WTC11 (cell line): Measurements from ENCODE around the gene KNDC1. TPM values are rescaled to one million over a fixed set of nuclear protein-coding genes. Genes with fewer than 3 reads are reported as not detected.
A peak's percentile ranks its signal among the peaks of the same experiment; 100 is the strongest.

Experiments used
- ATAC-seq: fragments of 200-7000 bp; cut with Tn5 transposase; 2 replicates; pipeline ENCODE4 v1.10.0; 2021; ENCODE audit warnings: mild to moderate bottlenecking, moderate library complexity
- CTCF ChIA-PET: fragments of 300-600 bp; sonication (Branson Sonifier 250); formaldehyde crosslinking; loops from one replicate; lab custom pipeline; 2021; ENCODE audit warnings: antibody characterized with exemption; lab: Charles Lee
- POLR2A ChIA-PET: fragments of 350-600 bp; sonication (Branson Sonifier 250); formaldehyde crosslinking; loops from one replicate; lab custom pipeline; 2021; ENCODE audit warnings: antibody characterized with exemption; lab: Charles Lee
- DNase-seq: peaks from one replicate; pipeline ENCODE4 v3.0.0; 2021; ENCODE audit warnings: low spot score
- H3K27ac Mint-ChIP-seq: 2 replicates; pipeline ENCODE4 v1.8.0; 2021; ENCODE audit warnings: mixed read lengths
- H3K27me3 Mint-ChIP-seq: 2 replicates; pipeline ENCODE4 v1.8.0; 2021; ENCODE audit warnings: low read depth, mild to moderate bottlenecking, moderate library complexity, mixed read lengths
- H3K36me3 Mint-ChIP-seq: 2 replicates; pipeline ENCODE4 v1.8.0; 2021; ENCODE audit warnings: mixed read lengths
- H3K4me1 Mint-ChIP-seq: 2 replicates; pipeline ENCODE4 v1.8.0; 2022; ENCODE audit warnings: mixed read lengths
- H3K4me3 Mint-ChIP-seq: 2 replicates; pipeline ENCODE4 v1.8.0; 2021; ENCODE audit warnings: mild to moderate bottlenecking, moderate library complexity, mixed read lengths
- H3K9me3 Mint-ChIP-seq: 2 replicates; pipeline ENCODE4 v1.8.0; 2021; ENCODE audit warnings: mixed read lengths
- ARID4B ChIP-seq: sonication (generic); formaldehyde crosslinking; IDR thresholded peaks from 2 replicates; pipeline ENCODE4 v1.8.0; 2023; ENCODE audit warnings: missing genetic modification reagents, mild to moderate bottlenecking, borderline replicate concordance
- ATF2 ChIP-seq: sonication (generic); formaldehyde crosslinking; IDR thresholded peaks from 2 replicates; pipeline ENCODE4 v1.8.1; 2022; ENCODE audit warnings: low read depth, missing genetic modification reagents, borderline replicate concordance
- ETV6 ChIP-seq: sonication (generic); formaldehyde crosslinking; IDR thresholded peaks from 2 replicates; pipeline ENCODE4 v1.8.1; 2022; ENCODE audit warnings: mild to moderate bottlenecking, missing genetic modification reagents
- GTF2I ChIP-seq: fragments of 250-450 bp; sonication (Bioruptor Pico); conservative IDR thresholded peaks from 2 replicates; pipeline ENCODE4 v1.4.0; 2021; ENCODE audit warnings: mild to moderate bottlenecking
- HMGXB4 ChIP-seq: sonication (generic); formaldehyde crosslinking; IDR thresholded peaks from 2 replicates; pipeline ENCODE4 v1.8.1; 2023; ENCODE audit warnings: mild to moderate bottlenecking, moderate library complexity, missing genetic modification reagents
- JAZF1 ChIP-seq: fragments of 250-450 bp; sonication (Bioruptor Pico); IDR thresholded peaks from 2 replicates; pipeline ENCODE4 v1.9.0; 2021; ENCODE audit warnings: moderate library complexity, mild to moderate bottlenecking, inconsistent platforms
- KAT7 ChIP-seq: sonication (generic); formaldehyde crosslinking; IDR thresholded peaks from 2 replicates; pipeline ENCODE4 v1.8.1; 2023; ENCODE audit warnings: missing genetic modification reagents, mild to moderate bottlenecking, borderline replicate concordance
- MYBL2 ChIP-seq: sonication (generic); formaldehyde crosslinking; IDR thresholded peaks from 2 replicates; pipeline ENCODE4 v1.8.1; 2023; ENCODE audit warnings: mild to moderate bottlenecking, moderate library complexity, missing genetic modification reagents
- NR2C2 ChIP-seq: sonication (generic); formaldehyde crosslinking; IDR thresholded peaks from 2 replicates; pipeline ENCODE4 v1.8.0; 2022; ENCODE audit warnings: mild to moderate bottlenecking, missing genetic modification reagents
- NR3C1 ChIP-seq: sonication (generic); formaldehyde crosslinking; conservative IDR thresholded peaks from 2 replicates; pipeline ENCODE4 v1.8.1; 2023; ENCODE audit warnings: low read depth, mild to moderate bottlenecking, missing genetic modification reagents
- SOX15 ChIP-seq: fragments of 250-450 bp; sonication (Bioruptor Pico); IDR thresholded peaks from 2 replicates; pipeline ENCODE4 v1.9.0; 2021; ENCODE audit warnings: mild to moderate bottlenecking
- TCF7 ChIP-seq: sonication (generic); formaldehyde crosslinking; IDR thresholded peaks from 2 replicates; pipeline ENCODE4 v1.8.0; 2022; ENCODE audit warnings: mild to moderate bottlenecking, low read depth, missing genetic modification reagents, moderate library complexity
- TEAD1 ChIP-seq: sonication (generic); formaldehyde crosslinking; IDR thresholded peaks from 2 replicates; pipeline ENCODE4 v1.8.0; 2022; ENCODE audit warnings: mild to moderate bottlenecking, missing genetic modification reagents
- ZNF219 ChIP-seq: sonication (generic); formaldehyde crosslinking; IDR thresholded peaks from 2 replicates; pipeline ENCODE4 v1.8.0; 2023; ENCODE audit warnings: missing genetic modification reagents, mild to moderate bottlenecking, borderline replicate concordance
- ZNF396 ChIP-seq: fragments of 250-450 bp; sonication (Bioruptor Pico); IDR thresholded peaks from 2 replicates; pipeline ENCODE4 v1.8.0; 2021; ENCODE audit warnings: mild to moderate bottlenecking, moderate library complexity, borderline replicate concordance
- total RNA-seq: library from RNA; stranded (reverse); gene quantifications from 3 replicates; pipeline ENCODE4 v1.2.3, GENCODE V29; 2021
- TF ChIP-seq, protein P1 (sequence below): sonication (generic); formaldehyde crosslinking; IDR thresholded peaks from 2 replicates; pipeline ENCODE4 v1.8.0; 2022; ENCODE audit warnings: mild to moderate bottlenecking, missing genetic modification reagents
- TF ChIP-seq, protein P2 (sequence below): sonication (generic); formaldehyde crosslinking; IDR thresholded peaks from 2 replicates; pipeline ENCODE4 v1.8.1; 2022; ENCODE audit warnings: mild to moderate bottlenecking, moderate library complexity, missing genetic modification reagents

The KNDC1 gene
- total RNA-seq, 1 experiment from 2014 or later: 26.6 TPM

DNA sequence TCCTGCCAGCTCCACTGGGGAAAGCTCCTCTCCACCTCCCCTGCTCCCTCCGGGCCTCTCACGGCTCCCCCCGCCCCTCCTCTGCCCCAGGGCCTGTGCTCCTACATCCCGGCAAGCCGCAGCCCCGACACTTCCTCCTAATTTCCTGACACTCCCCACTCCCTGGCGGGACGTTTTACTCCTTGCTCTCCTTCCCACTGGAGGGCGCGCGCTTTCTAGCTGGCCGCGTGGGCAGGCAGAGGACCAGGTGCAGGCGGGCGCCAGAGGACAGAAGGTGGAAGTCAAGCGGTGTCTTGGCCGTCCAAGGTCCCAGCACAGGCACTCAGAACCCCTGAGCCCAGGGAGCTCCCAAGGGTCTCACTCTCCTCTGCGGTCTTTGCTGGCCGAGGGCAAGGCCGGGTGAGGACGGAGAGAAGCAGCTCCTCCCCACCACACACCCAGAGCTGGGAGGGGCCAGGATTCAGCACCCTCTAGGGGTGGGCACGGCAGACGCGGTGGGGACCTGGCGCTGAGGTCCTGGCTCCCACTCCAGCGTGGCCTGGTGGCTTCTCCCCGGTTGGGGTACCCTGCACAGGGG is 97.6 kb downstream of the KNDC1 start (continued):
- TF ChIP-seq ZNF219 (CRISPR knock-in tag) (no peak), ETV6 (CRISPR knock-in tag) (peak; percentile 71; the same call in 1 of the 2 replicates), TEAD1 (CRISPR knock-in tag) (peak; percentile 48; the same call in 1 of the 2 replicates)

GRCh38 chr10:133258066-133258817 is 98.2 kb downstream of the KNDC1 start:
- Mint-ChIP-seq H3K4me1 (peaks cover 13% of the 10 kb centered on the region), H3K36me3 (no peaks in the 10 kb centered on the region), H3K9me3 (no peaks in the 10 kb centered on the region), H3K27ac (no peak overlapping the region), H3K27me3 (peaks cover 10% of the 10 kb centered on the region), H3K4me3 (no peak overlapping the region)
- CTCF ChIA-PET: interaction anchor here (0.6 to 5.0 kb wide), 12 partner anchors 9 to 320 kb away, joined by 3 to 61 read pairs (median 6); partner anchors contain the start of gene KNDC1
- POLR2A ChIA-PET: interaction anchor here (0.7 kb wide), 1 partner anchor 11 kb away, joined by 3 read pairs; no protein-coding TSS in a partner anchor
- DNase-seq (no peak), ATAC-seq (no peak)
- TF ChIP-seq, protein P1, sequence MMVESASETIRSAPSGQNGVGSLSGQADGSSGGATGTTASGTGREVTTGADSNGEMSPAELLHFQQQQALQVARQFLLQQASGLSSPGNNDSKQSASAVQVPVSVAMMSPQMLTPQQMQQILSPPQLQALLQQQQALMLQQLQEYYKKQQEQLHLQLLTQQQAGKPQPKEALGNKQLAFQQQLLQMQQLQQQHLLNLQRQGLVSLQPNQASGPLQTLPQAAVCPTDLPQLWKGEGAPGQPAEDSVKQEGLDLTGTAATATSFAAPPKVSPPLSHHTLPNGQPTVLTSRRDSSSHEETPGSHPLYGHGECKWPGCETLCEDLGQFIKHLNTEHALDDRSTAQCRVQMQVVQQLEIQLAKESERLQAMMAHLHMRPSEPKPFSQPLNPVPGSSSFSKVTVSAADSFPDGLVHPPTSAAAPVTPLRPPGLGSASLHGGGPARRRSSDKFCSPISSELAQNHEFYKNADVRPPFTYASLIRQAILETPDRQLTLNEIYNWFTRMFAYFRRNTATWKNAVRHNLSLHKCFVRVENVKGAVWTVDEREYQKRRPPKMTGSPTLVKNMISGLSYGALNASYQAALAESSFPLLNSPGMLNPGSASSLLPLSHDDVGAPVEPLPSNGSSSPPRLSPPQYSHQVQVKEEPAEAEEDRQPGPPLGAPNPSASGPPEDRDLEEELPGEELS (CRISPR knock-in tag): 0 out of 2 replicates have a peak, but pooled peaks have one; percentile 14
- no peak for TF ChIP-seq KAT7 (CRISPR knock-in tag)

DNA sequence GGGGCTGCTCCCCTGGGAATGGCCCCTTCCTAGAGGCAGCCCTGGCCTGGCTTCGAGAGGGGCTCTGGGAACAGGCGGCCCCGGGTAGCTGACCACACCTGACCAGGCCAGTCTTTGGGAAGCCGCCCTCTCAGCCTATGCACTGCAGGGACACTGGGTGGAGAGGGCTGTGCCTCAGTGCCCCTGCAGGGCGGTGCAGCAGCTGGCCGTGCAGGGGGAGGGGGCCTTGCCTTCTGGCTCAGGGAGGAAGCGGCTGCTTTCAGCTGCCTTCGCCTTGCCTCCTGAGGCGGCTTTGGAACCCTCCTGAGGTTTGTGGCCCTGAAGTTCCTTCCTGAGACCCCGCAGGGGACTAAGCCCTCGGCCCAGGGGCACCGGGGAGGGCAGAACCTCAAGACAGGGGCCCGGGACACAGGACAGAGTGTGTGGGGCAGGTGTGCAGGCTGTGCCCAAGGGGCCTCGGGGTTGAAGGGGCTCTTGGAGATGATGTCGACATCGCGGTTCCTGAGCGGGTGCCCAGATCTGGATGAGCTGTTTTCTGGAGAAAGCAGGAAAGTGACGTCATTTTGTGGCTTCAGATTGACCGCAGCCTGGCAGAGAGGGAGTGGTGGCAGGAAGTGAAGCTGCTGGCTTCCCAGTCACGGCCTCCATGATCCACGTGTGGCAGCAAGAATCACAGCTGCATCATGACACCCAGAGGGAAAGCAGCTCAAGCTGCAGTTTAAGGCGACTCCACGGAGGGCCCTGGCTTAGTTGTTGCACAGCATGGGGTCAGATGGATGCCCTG is 99.0 kb downstream of the KNDC1 start:
- H3K27ac Mint-ChIP-seq: no peak overlapping the region

DNA sequence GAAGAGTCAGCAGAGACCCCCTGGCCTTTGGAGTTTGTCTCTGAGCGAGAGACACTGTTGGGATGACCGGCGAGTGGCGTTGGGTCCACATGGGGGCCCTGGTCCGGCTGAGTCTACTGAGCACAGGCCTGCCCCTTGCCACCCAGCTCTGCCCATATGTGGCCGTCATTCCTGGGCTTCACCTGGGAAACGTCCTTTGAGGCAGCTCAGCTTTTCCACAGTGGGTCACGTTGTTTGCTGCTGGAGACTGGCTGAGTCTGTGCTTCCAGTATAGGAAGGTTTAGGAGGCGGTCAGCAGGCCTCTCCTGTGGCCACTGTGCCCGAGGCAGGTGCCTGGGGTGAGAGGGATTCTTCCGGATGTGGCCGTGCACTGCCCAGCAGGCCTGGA is 99.6 kb downstream of the KNDC1 start:
- peaks cover 13% of the 10 kb centered on the region for H3K4me1 Mint-ChIP-seq
- no peaks in the 10 kb centered on the region for H3K36me3 Mint-ChIP-seq
- peak overlapping the region; percentile 66; the same call in 1 of the 2 replicates for H3K4me3 Mint-ChIP-seq
- H3K27me3 Mint-ChIP-seq: peaks cover 19% of the 10 kb centered on the region
- no peak for DNase-seq
- no peaks in the 10 kb centered on the region for H3K9me3 Mint-ChIP-seq
- ATAC-seq: no peak
- no peak overlapping the region for H3K27ac Mint-ChIP-seq
- POLR2A ChIA-PET: no interaction called here
- CTCF ChIA-PET: interaction anchor here (5.0 kb wide), 1 partner anchor 13 kb away, joined by 61 read pairs; no protein-coding TSS in a partner anchor
- TF ChIP-seq NR2C2 (CRISPR knock-in tag) (no peak), HMGXB4 (CRISPR knock-in tag) (no peak), NR3C1 (CRISPR knock-in tag) (no peak), ARID4B (no peak)

More for the DNA sequence above, 99.0 kb downstream of the KNDC1 start:
- TF ChIP-seq NR2C2 (CRISPR knock-in tag): no peak
- no peak for TF ChIP-seq ZNF396 (CRISPR knock-in tag)
- no peak for TF ChIP-seq ATF2 (CRISPR knock-in tag)
- no peak for TF ChIP-seq TCF7 (CRISPR knock-in tag)
- TF ChIP-seq GTF2I: no peak
- TF ChIP-seq MYBL2 (CRISPR knock-in tag): no peak
- TF ChIP-seq SOX15 (CRISPR knock-in tag): no peak
- TF ChIP-seq JAZF1 (CRISPR knock-in tag): no peak
- TF ChIP-seq, protein P2, sequence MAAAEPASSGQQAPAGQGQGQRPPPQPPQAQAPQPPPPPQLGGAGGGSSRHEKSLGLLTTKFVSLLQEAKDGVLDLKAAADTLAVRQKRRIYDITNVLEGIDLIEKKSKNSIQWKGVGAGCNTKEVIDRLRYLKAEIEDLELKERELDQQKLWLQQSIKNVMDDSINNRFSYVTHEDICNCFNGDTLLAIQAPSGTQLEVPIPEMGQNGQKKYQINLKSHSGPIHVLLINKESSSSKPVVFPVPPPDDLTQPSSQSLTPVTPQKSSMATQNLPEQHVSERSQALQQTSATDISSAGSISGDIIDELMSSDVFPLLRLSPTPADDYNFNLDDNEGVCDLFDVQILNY (CRISPR knock-in tag): no peak
- H3K27me3 Mint-ChIP-seq: peaks cover 17% of the 10 kb centered on the region
- no peak for DNase-seq
- CTCF ChIA-PET: interaction anchor here (2.3 to 5.0 kb wide), 4 partner anchors 12 to 131 kb away, joined by 8 to 61 read pairs (median 14); no protein-coding TSS in a partner anchor
- POLR2A ChIA-PET: no interaction called here
- no peaks in the 10 kb centered on the region for H3K9me3 Mint-ChIP-seq
- H3K4me1 Mint-ChIP-seq: peaks cover 13% of the 10 kb centered on the region
- no peak for ATAC-seq
- peak overlapping the region; percentile 23; the same call in 1 of the 2 replicates for H3K4me3 Mint-ChIP-seq
- H3K36me3 Mint-ChIP-seq: no peaks in the 10 kb centered on the region
